Pulmonary artery endothelial cell (primary cell): ENCODE measurements around the gene HCN4. TPM values are rescaled to one million over a fixed set of nuclear protein-coding genes. Genes with fewer than 3 reads are reported as not detected.

Experiments used
- DNase-seq: peaks from one replicate; pipeline ENCODE4 v3.0.0-alpha.2; 2011; ENCODE audit warnings: low read depth, low spot score
- total RNA-seq: library from RNA; depleted of rRNA; stranded (reverse); fragments of >200 nt; gene quantifications from 2 replicates; pipeline ENCODE4 v1.2.3, GENCODE V29; 2014

HCN4 gene
- total RNA-seq, 1 donor from 2014 or later, result not detected

GRCh38 chr15:73380661-73381060 is 11.9 kb upstream of the HCN4 start:
- no peak for DNase-seq

- no peak for DNase-seq
Observed at GRCh38 chr15:73378089-73378488, 9.3 kb upstream of the HCN4 start.

GRCh38 chr15:73375755-73376305 is 7.1 kb upstream of the HCN4 start:
- no peak for DNase-seq

GRCh38 chr15:73375012-73375411 is 6.3 kb upstream of the HCN4 start:
- DNase-seq, result no peak

- DNase-seq, result no peak
Observed at GRCh38 chr15:73374604-73375003, 5.8 kb upstream of the HCN4 start.

- DNase-seq, result no peak
Observed at GRCh38 chr15:73373221-73373620, 4.5 kb upstream of the HCN4 start.

GRCh38 chr15:73371812-73372211 is 3.1 kb upstream of the HCN4 start:
- DNase-seq, result no peak

- no peak for DNase-seq
Observed at GRCh38 chr15:73370151-73370550, 1.4 kb upstream of the HCN4 start.

- no peak for DNase-seq
Observed at GRCh38 chr15:73369154-73369694, 466 bp upstream of the HCN4 start.

- DNase-seq, result no peak
Observed at GRCh38 chr15:73367624-73368300, 996 bp downstream of the HCN4 start.

GRCh38 chr15:73366766-73367623 is 1.8 kb downstream of the HCN4 start:
- no peak for DNase-seq

- DNase-seq, result no peak
Observed at GRCh38 chr15:73364070-73364469, 4.7 kb downstream of the HCN4 start.

- DNase-seq, result no peak
Observed at GRCh38 chr15:73362900-73363299, 5.9 kb downstream of the HCN4 start.

GRCh38 chr15:73361337-73361736 is 7.4 kb downstream of the HCN4 start:
- no peak for DNase-seq

- no peak for DNase-seq
Observed at GRCh38 chr15:73359651-73360050, 9.1 kb downstream of the HCN4 start.

- no peak for DNase-seq
Observed at GRCh38 chr15:73357999-73358665, 10.6 kb downstream of the HCN4 start.

GRCh38 chr15:73355612-73356265 is 13.0 kb downstream of the HCN4 start:
- no peak for DNase-seq

- no peak for DNase-seq
Observed at GRCh38 chr15:73354241-73354640, 14.5 kb downstream of the HCN4 start.

GRCh38 chr15:73353734-73354133 is 15.0 kb downstream of the HCN4 start:
- no peak for DNase-seq

GRCh38 chr15:73352082-73352481 is 16.7 kb downstream of the HCN4 start:
- no peak for DNase-seq

- DNase-seq, result no peak
Observed at GRCh38 chr15:73349191-73349590, 19.6 kb downstream of the HCN4 start.
